HG02870 (cell line): ENCODE results near the gene C1QTNF7.

Source experiments
- ATAC-seq: cut with Tn5 transposase; IDR thresholded peaks from one replicate; pipeline ENCODE4 v1.9.1; 2021; ENCODE audit warnings: mild to moderate bottlenecking, moderate library complexity; ENCODE audit not compliant: unreplicated experiment

Gene C1QTNF7

DNA sequence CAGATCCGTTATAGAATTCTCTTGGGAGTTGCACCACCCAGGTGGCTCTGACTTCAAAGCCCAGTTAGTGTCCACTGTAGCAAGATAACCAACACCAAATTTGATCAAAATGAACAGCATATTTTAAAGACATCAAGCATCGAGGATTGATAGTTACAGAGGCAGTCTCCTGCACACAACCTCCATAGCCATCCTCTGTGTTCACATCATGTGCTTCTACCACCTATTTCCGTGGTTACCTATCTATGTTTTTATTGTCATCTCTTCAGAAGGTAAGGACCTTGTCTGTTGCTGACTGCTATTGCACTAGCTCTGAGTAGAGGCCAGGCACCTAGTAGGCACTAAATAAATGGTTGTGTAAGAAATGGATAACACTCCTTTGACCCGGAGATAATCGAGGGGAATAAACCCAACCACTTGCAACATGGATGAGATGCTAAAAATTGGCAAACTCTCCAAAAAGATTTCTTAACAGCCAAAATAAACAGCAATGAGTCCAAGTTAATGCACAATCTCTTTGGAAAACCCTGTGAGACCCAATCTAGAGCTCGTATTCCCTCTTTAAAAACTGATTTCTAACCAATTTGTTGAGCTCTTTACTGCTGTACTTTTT is 14.7 kb upstream of the C1QTNF7 start:
- ATAC-seq = no peak

DNA sequence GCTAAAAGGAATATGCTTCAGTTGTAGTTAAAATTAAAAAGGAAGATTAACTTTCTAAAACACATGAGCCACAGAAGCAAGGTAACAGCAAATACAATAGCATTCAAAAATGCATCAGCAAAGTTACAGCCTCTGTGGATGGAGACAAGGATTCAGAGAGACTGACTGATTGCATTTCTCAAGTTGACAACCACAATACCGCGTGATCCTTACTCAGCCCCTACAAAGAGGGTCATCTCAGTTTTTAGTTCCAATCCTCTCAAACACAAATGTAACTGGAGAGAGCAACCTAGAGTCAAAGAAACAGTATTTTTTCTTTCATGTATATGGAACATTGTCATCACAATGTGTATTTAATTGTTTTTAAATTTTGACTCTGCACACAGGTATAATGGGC is 14.2 kb upstream of the C1QTNF7 start:
- ATAC-seq = no peak

DNA sequence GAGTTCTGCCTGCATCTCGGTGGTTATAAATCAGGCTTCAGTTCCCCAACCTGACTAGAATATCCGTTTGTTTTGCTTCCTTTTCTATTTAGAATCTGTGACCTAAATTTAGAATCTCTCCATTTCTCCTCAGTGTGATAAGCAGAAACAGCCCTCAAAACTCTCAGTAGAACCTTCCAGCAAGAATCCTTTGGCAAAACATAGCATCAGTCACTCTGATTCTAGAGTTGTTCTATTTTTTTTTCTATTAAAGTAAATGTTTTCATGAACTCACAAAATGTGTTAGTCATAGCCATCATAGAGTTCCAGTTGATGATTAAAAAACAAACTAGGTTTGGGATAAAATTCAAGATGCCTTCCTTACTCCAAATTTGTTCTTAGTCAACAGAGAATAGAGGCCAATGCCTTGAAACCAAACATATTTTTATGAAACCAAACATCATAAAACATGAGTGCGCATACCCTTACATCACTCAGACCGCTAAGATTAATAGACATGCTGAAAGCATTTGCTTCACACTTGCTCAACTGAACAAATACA is 13.2 kb upstream of the C1QTNF7 start:
- ATAC-seq = no peak

DNA sequence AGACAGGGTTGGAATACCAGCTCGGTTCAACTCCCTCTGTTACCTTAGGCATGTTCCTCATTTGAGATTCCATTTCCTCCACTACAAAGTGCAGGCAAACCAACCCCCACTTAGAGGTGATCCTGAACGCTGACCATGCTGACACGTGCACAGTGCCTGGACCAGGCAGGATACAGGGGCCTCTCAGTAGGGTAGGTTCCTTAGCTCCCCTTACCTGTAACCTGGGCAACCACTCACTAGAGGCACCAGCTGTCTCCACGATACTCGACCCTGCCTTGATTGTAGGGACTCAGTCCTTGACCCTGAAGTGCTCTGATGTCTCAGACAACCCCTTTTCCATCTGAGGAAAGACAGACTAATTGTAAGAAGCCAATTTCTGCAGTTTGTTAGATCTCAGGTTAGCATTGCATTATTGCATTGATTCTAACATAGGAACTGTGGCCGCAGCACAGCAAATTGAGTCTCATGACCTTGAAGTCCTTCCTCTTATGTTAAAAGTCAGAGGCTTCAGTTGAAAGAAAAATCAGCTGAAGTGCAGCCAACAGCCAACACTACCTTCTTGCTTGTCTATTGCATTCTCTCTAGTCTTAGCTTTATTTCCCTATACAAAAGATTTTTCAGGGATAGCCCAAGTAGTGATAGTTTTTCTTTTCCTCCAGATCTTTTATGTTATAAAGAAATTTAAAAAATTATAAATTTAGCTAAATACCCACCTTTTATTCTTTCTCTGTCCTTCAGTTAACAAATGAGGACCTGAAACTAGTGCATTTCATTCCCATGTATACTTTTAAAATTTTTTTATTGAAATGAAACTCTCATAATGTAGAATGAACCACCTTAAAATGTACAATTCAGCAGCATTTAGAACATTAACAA is 11.2 kb upstream of the C1QTNF7 start:
- ATAC-seq = no peak

DNA sequence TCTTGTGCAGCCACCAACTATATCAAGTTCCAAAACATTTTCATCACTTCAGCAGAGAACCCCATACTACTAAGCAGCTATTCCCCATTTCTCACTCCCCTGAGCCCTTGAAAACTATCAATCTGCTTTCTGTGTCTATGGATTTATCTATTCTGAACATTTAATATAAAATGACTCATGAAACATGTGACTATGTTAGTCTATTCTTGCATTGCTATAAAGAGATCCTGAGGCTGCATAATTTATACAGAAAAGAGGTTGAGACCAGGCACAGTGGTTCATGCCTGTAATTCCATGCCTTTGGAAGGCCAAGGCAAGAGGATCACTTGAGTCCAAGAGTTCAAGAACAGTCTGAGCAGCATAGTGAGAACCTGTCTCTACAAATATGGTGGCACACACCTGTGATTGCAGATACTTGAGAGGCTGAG is 10.6 kb upstream of the C1QTNF7 start:
- no peak for ATAC-seq

- no peak for ATAC-seq
Observed at GRCh38 chr4:15418956-15419355, 8.9 kb upstream of the C1QTNF7 start.

- ATAC-seq = no peak
Observed at GRCh38 chr4:15420642-15421041, 7.2 kb upstream of the C1QTNF7 start.

- ATAC-seq = peak; percentile 58
Observed at GRCh38 chr4:15423285-15423711, 4.5 kb upstream of the C1QTNF7 start.

DNA sequence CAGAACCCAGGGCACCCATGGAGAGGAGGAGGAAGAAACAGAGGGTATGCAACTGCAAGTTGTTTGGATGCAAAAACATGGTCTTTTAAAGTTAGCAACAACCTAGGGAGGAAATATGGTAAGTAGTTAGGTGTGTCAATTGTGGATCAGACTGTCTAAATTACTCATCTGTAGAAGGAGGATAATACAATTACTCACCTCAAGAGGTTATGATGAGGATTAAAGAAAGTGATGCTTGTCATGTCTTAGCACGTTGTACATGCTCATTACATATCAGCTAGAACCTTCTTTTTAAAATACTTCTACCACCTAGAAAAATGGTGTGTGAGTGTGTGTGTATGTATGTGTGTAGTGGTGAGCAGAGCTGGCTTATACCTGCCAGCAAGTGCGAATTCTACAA is 2.3 kb upstream of the C1QTNF7 start:
- no peak for ATAC-seq

DNA sequence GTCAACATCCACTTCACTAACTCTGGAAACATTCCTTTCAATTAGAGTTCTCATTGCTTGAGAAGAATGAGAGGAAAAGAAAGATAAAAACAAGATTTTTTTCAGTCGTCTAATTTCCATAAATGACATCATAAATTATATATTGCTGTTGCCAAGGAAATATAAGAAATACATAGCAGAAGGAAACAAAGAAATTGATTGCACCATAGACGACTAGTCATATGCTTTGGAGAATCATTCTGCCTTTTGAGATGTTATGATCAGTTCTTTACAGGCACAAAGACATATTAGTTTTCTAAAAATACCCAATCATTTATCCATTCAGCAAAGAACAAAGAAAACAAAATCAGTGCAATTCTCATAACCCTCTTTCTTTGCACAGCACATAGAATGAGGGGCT is 672 bp upstream of the C1QTNF7 start:
- ATAC-seq = no peak

- no peak for ATAC-seq
Observed at GRCh38 chr4:15428611-15429010, 778 bp downstream of the C1QTNF7 start.

GRCh38 chr4:15434091-15434490 is 6.3 kb downstream of the C1QTNF7 start:
- no peak for ATAC-seq

DNA sequence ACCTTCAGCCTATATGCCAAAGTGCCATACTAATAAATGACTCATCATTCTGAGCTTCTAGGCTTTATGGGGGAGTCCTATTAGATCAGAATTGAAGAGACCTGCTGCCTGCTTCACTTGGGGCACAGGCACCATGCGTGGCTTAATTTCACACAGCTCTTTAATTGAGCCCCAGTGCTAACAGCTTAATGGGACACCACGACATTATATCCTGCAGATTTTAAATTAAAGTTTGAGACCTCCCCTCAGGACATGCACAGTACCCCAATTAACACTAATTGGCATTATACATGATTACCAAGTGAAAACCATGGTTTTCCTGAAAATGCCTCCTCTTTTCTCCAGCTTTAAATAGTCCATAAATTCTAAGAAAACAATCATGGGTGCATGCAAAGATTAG is 6.8 kb downstream of the C1QTNF7 start:
- ATAC-seq = no peak

DNA sequence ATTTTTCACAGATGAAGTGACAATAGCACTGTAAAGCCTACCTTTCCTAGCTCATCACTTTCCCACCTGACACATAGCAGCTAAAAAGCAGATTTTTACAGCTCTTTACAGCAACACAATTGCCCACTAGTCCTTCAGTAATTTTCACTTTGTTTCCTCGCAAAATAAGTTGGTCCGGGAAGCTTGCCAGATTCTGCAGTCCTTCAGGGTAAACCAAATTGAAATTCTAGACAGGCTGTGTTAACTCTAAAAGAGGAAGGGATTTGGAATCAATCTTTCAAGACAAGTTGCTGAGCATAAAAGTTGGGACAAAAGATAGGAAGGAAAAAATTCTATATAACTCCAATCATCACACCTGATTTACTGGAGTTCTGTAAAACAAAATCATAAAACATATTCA is 8.7 kb downstream of the C1QTNF7 start:
- no peak for ATAC-seq

DNA sequence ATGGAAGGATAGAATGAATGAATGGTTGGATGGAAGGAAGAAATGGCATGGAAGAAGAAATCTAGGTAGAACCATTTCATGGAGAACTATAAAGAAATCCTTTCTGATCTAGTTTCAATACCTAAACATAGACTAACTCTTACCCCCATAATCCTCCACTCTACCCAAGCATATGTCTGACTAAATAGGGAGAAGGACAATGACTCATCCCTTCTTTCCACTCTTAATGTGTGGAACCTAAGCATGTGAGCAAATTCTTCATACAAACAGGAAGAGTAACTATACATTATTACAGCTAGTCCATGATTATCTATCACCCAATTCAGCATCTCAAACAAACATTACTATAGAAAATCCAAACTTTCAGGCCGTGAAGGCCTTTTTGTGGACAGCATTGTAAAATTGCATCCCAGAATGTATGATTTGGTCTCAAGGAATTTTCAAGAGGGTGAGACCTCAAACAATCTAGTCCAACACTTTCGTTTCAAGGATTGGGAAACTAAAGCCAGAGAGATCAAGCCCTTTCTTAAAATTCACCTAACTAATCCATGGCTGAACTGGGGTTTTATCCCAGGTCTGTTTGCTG is 11.2 kb downstream of the C1QTNF7 start:
- ATAC-seq = no peak

DNA sequence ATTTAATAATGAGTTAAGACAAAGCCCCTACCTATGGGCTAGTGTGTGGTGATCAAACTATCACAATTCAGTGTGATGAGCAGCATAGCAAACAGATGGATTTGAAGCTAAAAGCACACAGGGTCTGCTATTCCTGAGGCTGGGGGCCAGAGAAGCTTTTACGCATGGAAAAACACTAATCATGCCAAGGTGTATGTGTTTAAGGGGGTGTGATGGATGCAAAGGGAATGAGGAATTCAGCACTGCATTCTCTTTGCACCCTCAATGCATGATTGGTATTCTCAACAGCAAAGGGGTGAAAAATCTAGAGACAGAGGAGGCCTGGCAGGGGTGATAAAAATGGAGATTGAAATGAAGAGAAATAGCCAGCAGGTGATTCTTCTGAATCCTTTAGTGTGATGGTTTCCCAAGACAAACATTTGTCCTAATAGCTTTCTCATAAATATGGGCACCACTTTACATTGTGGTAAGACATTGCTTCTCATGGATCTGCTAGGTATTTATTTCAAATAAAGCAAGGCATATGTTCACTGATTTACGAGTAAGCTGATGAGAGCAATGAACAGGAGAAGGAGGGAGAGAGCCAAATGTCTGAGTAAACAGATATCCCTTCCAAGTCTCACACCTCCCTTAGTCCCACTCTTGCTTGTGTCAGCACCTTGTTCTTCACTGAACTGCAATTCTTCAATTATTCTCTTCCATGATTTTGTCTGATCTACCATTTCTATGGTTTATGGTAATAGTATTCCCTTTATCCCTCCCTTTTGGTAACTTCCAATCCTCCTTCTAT is 15.7 kb downstream of the C1QTNF7 start:
- no peak for ATAC-seq

GRCh38 chr4:15444276-15444675 is 16.4 kb downstream of the C1QTNF7 start:
- no peak for ATAC-seq

DNA sequence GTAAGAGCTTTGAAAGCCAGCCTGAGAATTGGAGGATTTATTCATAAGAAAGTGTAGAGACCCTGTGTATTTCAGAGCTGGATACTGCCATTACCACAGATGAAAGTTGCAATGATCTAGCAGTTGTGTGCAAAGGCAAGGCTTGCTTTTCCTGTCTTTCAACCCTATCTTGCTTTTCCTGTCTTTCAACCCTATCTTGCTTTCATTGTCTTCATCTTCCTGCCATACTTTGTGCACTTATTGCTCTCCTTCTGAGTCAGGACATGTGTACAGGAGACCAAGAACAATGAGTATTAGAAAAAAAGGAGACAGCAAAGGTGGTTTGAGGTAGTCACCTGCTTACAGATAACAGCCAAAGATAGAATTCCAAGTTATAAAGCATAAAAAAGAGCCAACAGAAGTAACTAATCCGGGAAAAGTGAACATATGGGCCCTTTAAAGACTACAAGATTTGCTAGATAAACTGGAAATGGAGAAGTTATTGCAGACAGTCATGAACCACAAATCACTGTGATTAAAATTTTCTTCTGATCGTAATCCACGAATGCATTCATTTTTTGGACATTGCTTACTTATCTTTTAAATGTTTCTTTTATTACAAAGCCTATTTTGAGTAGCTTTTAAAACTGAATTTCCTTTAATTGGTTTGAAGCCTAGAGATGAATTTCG is 17.2 kb downstream of the C1QTNF7 start:
- no peak for ATAC-seq

DNA sequence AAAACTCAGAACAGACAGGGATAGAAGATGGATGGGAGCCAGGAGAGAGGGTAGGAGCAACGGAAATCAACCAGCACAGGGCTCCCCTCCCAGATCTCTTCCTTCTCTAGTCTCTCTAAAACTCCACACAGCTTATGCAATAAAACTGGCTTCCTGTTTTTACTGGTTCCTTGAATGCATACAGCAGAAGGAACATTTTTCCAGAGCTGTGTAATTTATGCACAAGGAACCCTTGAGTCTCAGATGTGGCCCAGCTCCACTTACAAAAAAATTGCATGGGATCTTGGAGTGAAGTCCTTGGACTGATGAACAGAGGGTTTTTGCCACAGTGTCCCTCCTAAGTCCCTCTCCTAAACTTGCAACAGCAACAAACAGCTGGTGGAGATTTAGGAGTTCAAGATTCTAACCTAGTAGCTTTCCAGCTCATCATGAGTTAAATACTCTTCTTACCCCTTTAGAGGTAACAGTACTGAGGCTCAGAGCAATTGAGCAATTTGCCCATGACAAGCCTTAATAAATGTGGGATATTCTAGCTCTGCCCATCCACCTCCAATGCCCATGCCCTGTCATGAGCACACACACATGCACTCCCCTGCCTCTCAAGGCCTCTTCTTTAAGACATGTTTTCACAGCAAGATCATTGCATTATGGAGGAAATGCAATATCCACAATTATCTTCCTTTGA is 23.5 kb downstream of the C1QTNF7 start:
- no peak for ATAC-seq
